Mucosa of stomach (tissue), 1 donor: ENCODE results near the gene CSGALNACT2.
A peak's percentile ranks its signal among the peaks of the same experiment; 100 is the strongest.
"Not testable (repeated sequence)": the region's sequence is repeated elsewhere in the genome, so short reads cannot be mapped to it uniquely, and the experiment has no call there.

ENCODE experiments used
- H3K27me3 ChIP-seq: one replicate; pipeline ENCODE4 v1.7.0; 2013; ENCODE audit warnings: mild to moderate bottlenecking, low read length; ENCODE audit not compliant: control insufficient read depth, insufficient read depth
- H3K36me3 ChIP-seq: one replicate; pipeline ENCODE4 v1.7.0; 2013; ENCODE audit warnings: low read length; ENCODE audit not compliant: control insufficient read depth, insufficient read depth
- H3K4me1 ChIP-seq: one replicate; pipeline ENCODE4 v1.7.0; 2013; ENCODE audit warnings: mild to moderate bottlenecking, low read length; ENCODE audit not compliant: control insufficient read depth, insufficient read depth
- H3K4me3 ChIP-seq: one replicate; pipeline ENCODE4 v1.7.0; 2013; ENCODE audit warnings: low read length
- H3K9ac ChIP-seq: one replicate; pipeline ENCODE4 v1.7.0; 2013; ENCODE audit warnings: mild to moderate bottlenecking, low read length, moderate library complexity
- H3K9me3 ChIP-seq: one replicate; pipeline ENCODE4 v1.7.0; 2013; ENCODE audit warnings: mild to moderate bottlenecking, low read length, moderate library complexity; ENCODE audit not compliant: control insufficient read depth
- donor health status: Pancreatic carcinoma.

Gene CSGALNACT2

GRCh38 chr10:43138757-43139241 lies 554 bp downstream of the CSGALNACT2 start:
- Histone ChIP-seq H3K4me1 (no peaks in the 10 kb centered on the region), H3K4me3 (peak overlapping the region; percentile 90), H3K27me3 (no peaks in the 10 kb centered on the region), H3K36me3 (no peaks in the 10 kb centered on the region), H3K9ac (peak overlapping the region; percentile 86), H3K9me3 (no peaks in the 10 kb centered on the region)

GRCh38 chr10:43141421-43141820 lies 3.2 kb downstream of the CSGALNACT2 start:
- Histone ChIP-seq H3K4me3 (no peak overlapping the region), H3K4me1 (peaks cover 13% of the 10 kb centered on the region), H3K9ac (no peak overlapping the region)

DNA sequence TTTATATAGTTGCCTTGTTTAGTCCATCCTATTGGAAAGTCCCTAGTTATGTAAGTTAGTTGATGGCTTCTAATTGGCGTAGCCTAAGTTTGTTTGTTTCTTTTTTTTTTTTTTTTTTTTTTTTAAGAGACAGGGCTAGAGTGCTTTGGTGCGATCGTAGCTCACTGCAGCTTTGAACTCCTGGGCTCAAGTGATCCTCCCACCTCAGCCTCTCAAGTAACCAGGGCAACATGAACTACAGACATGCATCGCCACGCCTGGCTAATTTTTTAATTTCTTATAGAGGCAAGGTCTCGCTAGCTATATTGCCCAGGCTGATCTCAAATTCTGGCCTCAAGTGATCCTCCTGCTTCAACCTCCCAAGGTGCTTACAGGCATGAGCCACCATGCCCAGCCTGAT lies 7.1 kb downstream of the CSGALNACT2 start:
- H3K27me3 ChIP-seq, result no peaks in the 10 kb centered on the region
- H3K36me3 ChIP-seq, result no peaks in the 10 kb centered on the region
- H3K9me3 ChIP-seq, result no peaks in the 10 kb centered on the region
- H3K4me1 ChIP-seq, result peaks cover 13% of the 10 kb centered on the region
- H3K4me3 ChIP-seq, result no peak overlapping the region
- H3K9ac ChIP-seq, result no peak overlapping the region

More at GRCh38 chr10:43141421-43141820, 3.2 kb downstream of the CSGALNACT2 start:
- Histone ChIP-seq H3K9me3 (no peaks in the 10 kb centered on the region), H3K36me3 (no peaks in the 10 kb centered on the region), H3K27me3 (no peaks in the 10 kb centered on the region)

DNA sequence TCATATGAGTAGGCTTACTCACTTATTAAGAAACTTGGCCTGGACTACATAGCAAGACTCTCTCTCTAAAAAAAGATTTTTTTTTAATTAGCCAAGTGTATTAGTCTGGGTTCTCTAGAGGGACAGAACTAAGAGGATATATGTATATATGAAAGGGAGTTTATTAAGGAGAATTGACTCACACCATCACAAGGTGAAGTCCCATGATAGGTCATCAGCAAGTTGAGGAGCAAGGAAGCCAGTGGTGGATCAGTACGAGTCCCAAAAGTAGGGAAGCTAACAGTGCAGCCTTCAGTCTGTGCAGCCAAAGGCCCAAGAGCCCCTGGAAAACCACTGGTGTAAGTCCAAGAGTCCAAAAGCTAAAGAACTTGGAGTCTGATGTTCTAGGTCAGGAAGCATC lies 7.7 kb downstream of the CSGALNACT2 start:
- H3K27me3 ChIP-seq, H3K4me3 ChIP-seq, H3K36me3 ChIP-seq, H3K9ac ChIP-seq, H3K9me3 ChIP-seq: not testable (repeated sequence)
- peaks cover 13% of the 10 kb centered on the region for H3K4me1 ChIP-seq

GRCh38 chr10:43151371-43151770 lies 13.1 kb downstream of the CSGALNACT2 start:
- Histone ChIP-seq H3K27me3 (no peaks in the 10 kb centered on the region), H3K36me3 (no peaks in the 10 kb centered on the region), H3K4me1 (no peaks in the 10 kb centered on the region), H3K9ac (no peak overlapping the region), H3K4me3 (no peak overlapping the region), H3K9me3 (no peaks in the 10 kb centered on the region)

DNA sequence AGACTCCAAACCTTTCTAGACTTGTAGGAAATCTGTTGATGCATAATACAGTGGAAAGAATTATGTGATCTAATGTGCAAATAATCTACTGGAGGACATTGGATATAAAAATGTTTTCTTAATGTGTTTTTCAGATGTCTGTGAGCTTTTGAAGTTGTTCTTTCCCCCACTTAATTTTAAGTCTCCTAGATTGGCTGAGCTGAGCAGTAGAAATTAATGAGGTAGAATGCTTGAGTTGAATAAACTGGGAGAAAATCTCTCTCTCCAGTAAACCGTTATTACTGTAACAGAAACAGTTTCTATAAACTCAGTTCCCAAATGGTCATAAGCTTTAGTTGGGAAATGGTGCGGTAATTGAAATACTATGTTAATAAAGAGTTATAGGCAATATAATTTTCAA lies 15.7 kb downstream of the CSGALNACT2 start:
- H3K36me3 ChIP-seq, result no peaks in the 10 kb centered on the region
- H3K9me3 ChIP-seq, result no peaks in the 10 kb centered on the region
- no peaks in the 10 kb centered on the region for H3K4me1 ChIP-seq
- no peaks in the 10 kb centered on the region for H3K27me3 ChIP-seq
- H3K4me3 ChIP-seq, result no peak overlapping the region
- no peak overlapping the region for H3K9ac ChIP-seq

DNA sequence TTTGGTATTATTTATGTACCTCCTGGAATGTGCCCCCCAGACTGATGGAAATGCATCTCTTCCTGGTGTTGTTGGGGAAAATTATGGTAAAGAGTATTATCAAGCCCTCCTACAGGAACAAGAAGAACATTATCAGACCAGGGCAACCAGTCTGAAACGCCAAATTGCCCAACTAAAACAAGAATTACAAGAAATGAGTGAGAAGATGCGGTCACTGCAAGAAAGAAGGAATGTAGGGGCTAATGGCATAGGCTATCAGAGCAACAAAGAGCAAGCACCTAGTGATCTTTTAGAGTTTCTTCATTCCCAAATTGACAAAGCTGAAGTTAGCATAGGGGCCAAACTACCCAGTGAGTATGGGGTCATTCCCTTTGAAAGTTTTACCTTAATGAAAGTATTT lies 17.0 kb downstream of the CSGALNACT2 start:
- no peak overlapping the region for H3K9ac ChIP-seq
- no peaks in the 10 kb centered on the region for H3K27me3 ChIP-seq
- H3K4me3 ChIP-seq, result no peak overlapping the region

DNA sequence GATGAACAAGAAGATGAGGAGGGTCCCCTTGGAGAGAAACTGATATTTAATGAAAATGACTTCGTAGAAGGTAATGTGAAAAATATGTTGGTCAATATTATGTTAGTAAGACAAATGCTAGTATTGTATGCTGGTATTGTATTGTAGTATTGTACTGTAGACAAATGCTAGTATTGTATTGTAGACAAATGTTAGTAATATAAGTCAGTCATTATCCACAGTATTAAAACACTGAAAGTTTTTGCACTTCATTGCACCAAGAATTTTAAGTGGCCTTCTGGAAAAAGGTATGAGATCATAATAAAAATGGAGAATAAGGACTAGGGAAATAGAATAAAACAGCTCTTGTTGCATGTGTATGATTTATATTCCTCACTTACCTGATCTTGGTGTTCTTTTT lies 17.5 kb downstream of the CSGALNACT2 start:
- H3K9me3 ChIP-seq, result no peaks in the 10 kb centered on the region
- no peak overlapping the region for H3K9ac ChIP-seq
- H3K27me3 ChIP-seq, result no peaks in the 10 kb centered on the region
- no peaks in the 10 kb centered on the region for H3K36me3 ChIP-seq
- no peak overlapping the region for H3K4me3 ChIP-seq
- no peaks in the 10 kb centered on the region for H3K4me1 ChIP-seq

More for the DNA sequence above, 17.0 kb downstream of the CSGALNACT2 start:
- no peaks in the 10 kb centered on the region for H3K9me3 ChIP-seq
- no peaks in the 10 kb centered on the region for H3K4me1 ChIP-seq
- H3K36me3 ChIP-seq, result no peaks in the 10 kb centered on the region

GRCh38 chr10:43156590-43157341 lies 18.5 kb downstream of the CSGALNACT2 start:
- Histone ChIP-seq H3K36me3 (no peaks in the 10 kb centered on the region), H3K4me1 (no peaks in the 10 kb centered on the region), H3K9me3 (no peaks in the 10 kb centered on the region), H3K27me3 (no peaks in the 10 kb centered on the region), H3K9ac (no peak overlapping the region), H3K4me3 (no peak overlapping the region)

GRCh38 chr10:43158636-43159035 lies 20.4 kb downstream of the CSGALNACT2 start:
- no peaks in the 10 kb centered on the region for H3K36me3 ChIP-seq
- H3K27me3 ChIP-seq, result no peaks in the 10 kb centered on the region
- no peak overlapping the region for H3K9ac ChIP-seq
- H3K4me1 ChIP-seq, result no peaks in the 10 kb centered on the region
- no peaks in the 10 kb centered on the region for H3K9me3 ChIP-seq
- no peak overlapping the region for H3K4me3 ChIP-seq

GRCh38 chr10:43160046-43160920 lies 22.0 kb downstream of the CSGALNACT2 start:
- H3K4me1 ChIP-seq, result no peaks in the 10 kb centered on the region
- no peaks in the 10 kb centered on the region for H3K27me3 ChIP-seq
- H3K4me3 ChIP-seq, result no peak overlapping the region
- no peaks in the 10 kb centered on the region for H3K36me3 ChIP-seq
- H3K9me3 ChIP-seq, result no peaks in the 10 kb centered on the region
- no peak overlapping the region for H3K9ac ChIP-seq

DNA sequence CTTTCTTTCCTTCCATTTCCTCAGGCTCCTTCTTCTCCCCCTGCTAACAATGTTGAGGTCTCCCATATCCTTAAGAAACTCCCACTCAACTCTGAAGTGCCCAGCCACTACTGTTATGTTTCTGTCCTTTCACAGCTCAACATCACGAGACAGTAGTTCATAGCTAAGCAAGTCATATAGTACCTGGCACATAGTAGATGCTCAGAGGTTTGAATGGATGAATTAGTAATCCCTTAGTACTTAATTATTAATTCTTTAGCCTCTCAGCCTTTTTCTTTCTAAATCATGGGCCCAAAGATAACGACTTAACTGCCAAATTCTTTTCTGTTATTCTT lies 22.6 kb downstream of the CSGALNACT2 start:
- Histone ChIP-seq H3K27me3 (no peaks in the 10 kb centered on the region), H3K9me3 (no peaks in the 10 kb centered on the region), H3K36me3 (no peaks in the 10 kb centered on the region), H3K4me1 (no peaks in the 10 kb centered on the region), H3K9ac (no peak overlapping the region), H3K4me3 (no peak overlapping the region)
